Measurements from ENCODE around the gene NTSR1. TPM values are rescaled to one million over a fixed set of nuclear protein-coding genes. Genes with fewer than 3 reads are reported as not detected.
A peak's percentile ranks its signal among the peaks of the same experiment; 100 is the strongest.

The NTSR1 gene
- polyA plus RNA-seq, 1 donor from 2014 or later: 0.05 TPM

DNA sequence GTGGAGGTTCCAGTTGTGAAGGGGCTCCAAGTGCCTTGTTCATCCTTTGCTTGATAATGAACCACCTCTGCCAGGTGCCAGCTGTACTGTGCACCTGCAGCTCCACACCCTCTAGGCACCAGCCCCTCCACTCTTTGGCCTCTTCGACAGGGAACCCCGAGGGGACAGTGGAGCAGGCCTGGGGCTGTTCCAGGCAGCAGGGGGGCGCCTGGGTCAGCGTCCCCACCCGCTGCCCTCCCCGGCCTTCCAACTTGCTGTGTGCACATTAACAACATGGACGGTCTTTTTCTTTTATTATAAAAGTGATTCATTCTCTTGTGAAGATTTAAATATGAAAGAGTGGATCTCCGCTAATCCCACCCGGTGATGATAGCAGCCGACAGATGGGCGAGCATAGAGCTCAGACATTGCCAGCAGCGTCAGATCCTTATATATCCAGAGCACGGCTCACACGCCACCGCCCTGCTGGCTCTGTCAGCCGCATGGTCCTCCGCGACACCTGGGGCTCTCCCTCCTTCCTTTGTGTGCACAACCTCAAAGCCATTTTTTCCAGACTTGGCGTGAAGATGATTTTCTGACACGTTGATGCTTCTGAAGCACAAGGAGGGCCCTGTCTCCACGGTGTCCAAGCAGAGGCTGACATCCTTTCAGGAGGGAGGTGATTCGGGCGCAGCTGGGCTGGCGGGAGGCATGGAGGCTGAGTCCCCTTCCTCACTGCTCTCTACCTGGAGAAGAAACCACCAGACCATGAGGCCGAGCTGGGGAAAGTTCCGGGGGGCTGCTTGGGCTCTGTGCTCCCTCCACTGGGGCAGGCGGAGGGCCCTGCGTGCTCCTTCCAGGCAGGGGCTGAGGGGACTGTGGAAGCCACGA lies 65.4 kb downstream of the NTSR1 start:
- Histone ChIP-seq H3K9ac (ENCODE audit: low read length) (peak overlapping the region; percentile 26), H3K79me2 (replicated peaks; ENCODE audit: insufficient read depth, low read length) (no peaks in the 10 kb centered on the region), H3K9me3 (ENCODE audit: low read length) (no peaks in the 10 kb centered on the region), H3K36me3 (ENCODE audit: insufficient read depth, low read length) (no peaks in the 10 kb centered on the region), H3K27ac (ENCODE audit: low read length) (peak overlapping the region; percentile 68), H4K20me1 (ENCODE audit: insufficient read depth) (no peaks in the 10 kb centered on the region), H3K27me3 (ENCODE audit: insufficient read depth, low read depth, low read length) (no peaks in the 10 kb centered on the region), H3K9me2 (ENCODE audit: insufficient read depth, low read length) (no peaks in the 10 kb centered on the region), H3K4me2 (ENCODE audit: low read length) (no peak overlapping the region), H3K4me3 (ENCODE audit: low read length) (no peak overlapping the region), H3F3A (ENCODE audit: insufficient read depth, low read length, poor library complexity, severe bottlenecking) (no peaks in the 10 kb centered on the region), H2AFZ (ENCODE audit: low read depth, low read length) (no peak overlapping the region)
- TF ChIP-seq SMC3 (conservative IDR thresholded peaks at IDR 0.05; ENCODE audit: poor library complexity) (no peak), POLR2AphosphoS5 (IDR thresholded peaks at IDR 0.05) (peak; percentile 71), MXI1 (conservative IDR thresholded peaks at IDR 0.05; ENCODE audit: poor library complexity, severe bottlenecking) (peak; percentile 24)

DNA sequence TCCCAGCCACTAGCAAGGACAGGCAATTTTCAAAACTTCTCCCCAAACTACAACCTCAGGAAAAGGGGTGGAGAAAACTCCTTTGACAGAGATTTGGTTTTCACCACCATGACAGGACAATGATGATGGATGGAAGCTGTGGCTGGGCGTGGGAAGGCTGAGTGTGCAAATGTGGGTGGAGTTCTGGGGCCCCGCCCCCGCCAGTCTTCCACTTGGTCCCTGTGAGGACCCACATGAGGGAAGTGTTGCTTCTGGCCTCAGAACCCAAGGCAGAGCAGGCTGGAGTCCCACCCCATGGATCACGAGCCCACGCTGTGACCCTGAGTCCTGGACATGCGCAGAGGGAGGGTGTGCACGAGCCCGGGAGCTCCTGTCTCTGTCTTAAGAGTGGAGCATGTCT lies 66.1 kb downstream of the NTSR1 start:
- no peaks in the 10 kb centered on the region for H3K36me3 ChIP-seq (ENCODE audit: insufficient read depth, low read length)
- no peaks in the 10 kb centered on the region for H3K9me3 ChIP-seq (ENCODE audit: low read length)
- TF ChIP-seq, protein P1, sequence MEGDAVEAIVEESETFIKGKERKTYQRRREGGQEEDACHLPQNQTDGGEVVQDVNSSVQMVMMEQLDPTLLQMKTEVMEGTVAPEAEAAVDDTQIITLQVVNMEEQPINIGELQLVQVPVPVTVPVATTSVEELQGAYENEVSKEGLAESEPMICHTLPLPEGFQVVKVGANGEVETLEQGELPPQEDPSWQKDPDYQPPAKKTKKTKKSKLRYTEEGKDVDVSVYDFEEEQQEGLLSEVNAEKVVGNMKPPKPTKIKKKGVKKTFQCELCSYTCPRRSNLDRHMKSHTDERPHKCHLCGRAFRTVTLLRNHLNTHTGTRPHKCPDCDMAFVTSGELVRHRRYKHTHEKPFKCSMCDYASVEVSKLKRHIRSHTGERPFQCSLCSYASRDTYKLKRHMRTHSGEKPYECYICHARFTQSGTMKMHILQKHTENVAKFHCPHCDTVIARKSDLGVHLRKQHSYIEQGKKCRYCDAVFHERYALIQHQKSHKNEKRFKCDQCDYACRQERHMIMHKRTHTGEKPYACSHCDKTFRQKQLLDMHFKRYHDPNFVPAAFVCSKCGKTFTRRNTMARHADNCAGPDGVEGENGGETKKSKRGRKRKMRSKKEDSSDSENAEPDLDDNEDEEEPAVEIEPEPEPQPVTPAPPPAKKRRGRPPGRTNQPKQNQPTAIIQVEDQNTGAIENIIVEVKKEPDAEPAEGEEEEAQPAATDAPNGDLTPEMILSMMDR (IDR thresholded peaks at IDR 0.05; ENCODE audit: poor library complexity, severe bottlenecking): no peak
- TF ChIP-seq EZH2 (IDR thresholded peaks at IDR 0.05; ENCODE audit: borderline replicate concordance, insufficient read depth, low read length, poor library complexity, severe bottlenecking) (no peak), TAF1 (IDR thresholded peaks at IDR 0.05; ENCODE audit: low read depth) (no peak), MXI1 (conservative IDR thresholded peaks at IDR 0.05; ENCODE audit: poor library complexity, severe bottlenecking) (no peak), POLR2AphosphoS5 (IDR thresholded peaks at IDR 0.05) (no peak), RAD21 (conservative IDR thresholded peaks at IDR 0.05) (no peak), EP300 (conservative IDR thresholded peaks at IDR 0.05; ENCODE audit: poor library complexity, severe bottlenecking) (no peak), SMC3 (conservative IDR thresholded peaks at IDR 0.05; ENCODE audit: poor library complexity) (no peak)
- TF ChIP-seq, protein P2, sequence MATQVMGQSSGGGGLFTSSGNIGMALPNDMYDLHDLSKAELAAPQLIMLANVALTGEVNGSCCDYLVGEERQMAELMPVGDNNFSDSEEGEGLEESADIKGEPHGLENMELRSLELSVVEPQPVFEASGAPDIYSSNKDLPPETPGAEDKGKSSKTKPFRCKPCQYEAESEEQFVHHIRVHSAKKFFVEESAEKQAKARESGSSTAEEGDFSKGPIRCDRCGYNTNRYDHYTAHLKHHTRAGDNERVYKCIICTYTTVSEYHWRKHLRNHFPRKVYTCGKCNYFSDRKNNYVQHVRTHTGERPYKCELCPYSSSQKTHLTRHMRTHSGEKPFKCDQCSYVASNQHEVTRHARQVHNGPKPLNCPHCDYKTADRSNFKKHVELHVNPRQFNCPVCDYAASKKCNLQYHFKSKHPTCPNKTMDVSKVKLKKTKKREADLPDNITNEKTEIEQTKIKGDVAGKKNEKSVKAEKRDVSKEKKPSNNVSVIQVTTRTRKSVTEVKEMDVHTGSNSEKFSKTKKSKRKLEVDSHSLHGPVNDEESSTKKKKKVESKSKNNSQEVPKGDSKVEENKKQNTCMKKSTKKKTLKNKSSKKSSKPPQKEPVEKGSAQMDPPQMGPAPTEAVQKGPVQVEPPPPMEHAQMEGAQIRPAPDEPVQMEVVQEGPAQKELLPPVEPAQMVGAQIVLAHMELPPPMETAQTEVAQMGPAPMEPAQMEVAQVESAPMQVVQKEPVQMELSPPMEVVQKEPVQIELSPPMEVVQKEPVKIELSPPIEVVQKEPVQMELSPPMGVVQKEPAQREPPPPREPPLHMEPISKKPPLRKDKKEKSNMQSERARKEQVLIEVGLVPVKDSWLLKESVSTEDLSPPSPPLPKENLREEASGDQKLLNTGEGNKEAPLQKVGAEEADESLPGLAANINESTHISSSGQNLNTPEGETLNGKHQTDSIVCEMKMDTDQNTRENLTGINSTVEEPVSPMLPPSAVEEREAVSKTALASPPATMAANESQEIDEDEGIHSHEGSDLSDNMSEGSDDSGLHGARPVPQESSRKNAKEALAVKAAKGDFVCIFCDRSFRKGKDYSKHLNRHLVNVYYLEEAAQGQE (IDR thresholded peaks at IDR 0.05; ENCODE audit: borderline replicate concordance): no peak
- no peak overlapping the region for H3K4me2 ChIP-seq (ENCODE audit: low read length)
- H3F3A ChIP-seq (ENCODE audit: insufficient read depth, low read length, poor library complexity, severe bottlenecking): no peaks in the 10 kb centered on the region
- peak overlapping the region; percentile 68 for H3K27ac ChIP-seq (ENCODE audit: low read length)
- no peak overlapping the region for H2AFZ ChIP-seq (ENCODE audit: low read depth, low read length)
- H4K20me1 ChIP-seq (ENCODE audit: insufficient read depth): no peaks in the 10 kb centered on the region
- H3K27me3 ChIP-seq (ENCODE audit: insufficient read depth, low read depth, low read length): no peaks in the 10 kb centered on the region
- no peak overlapping the region for H3K9ac ChIP-seq (ENCODE audit: low read length)
- no peak overlapping the region for H3K4me3 ChIP-seq (ENCODE audit: low read length)
- no peaks in the 10 kb centered on the region for H3K79me2 ChIP-seq (replicated peaks; ENCODE audit: insufficient read depth, low read length)
- H3K9me2 ChIP-seq (ENCODE audit: insufficient read depth, low read length): no peaks in the 10 kb centered on the region

Data from neural cell (in vitro differentiated cells).